ENCODE measurements around the gene M1AP.

M1AP gene

DNA sequence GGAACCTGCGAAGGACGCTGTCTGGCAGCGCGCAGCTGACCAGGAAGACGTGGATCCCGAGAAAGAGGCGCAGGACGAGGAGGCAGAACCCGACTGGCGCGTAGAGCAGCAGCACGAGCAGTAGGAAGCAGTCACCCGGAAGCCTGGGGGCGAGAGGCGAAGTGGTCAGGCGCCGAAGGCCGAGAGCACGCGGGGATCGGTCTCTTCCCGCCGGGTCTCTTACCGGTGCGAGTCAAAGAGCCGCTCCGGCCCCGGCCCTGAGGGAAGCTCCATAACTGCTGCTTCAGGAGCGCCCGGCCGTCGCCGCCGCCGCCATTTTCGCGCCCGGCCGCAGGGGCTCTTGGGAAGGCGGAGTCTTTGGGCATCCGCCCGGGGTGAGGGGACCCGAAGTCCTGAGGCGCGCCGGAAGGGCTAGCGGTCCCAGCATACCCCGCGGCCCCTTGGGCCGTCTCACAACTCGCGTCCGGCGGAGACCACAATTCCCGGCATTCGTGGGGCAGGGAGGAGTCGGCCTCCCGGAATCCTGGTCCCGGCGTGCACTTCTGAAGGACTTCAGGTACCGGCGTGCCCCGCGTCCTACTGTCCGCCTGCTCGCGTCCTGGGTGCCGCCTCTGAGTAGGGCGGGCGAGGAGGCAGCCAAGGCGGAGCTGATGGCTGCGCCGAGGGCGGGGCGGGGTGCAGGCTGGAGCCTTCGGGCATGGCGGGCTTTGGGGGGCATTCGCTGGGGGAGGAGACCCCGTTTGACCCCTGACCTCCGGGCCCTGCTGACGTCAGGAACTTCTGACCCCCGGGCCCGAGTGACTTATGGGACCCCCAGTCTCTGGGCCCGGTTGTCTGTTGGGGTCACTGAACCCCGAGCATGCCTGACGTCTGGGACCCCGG, 118.5 kb downstream of the M1AP start, which contains the start of the genes AUP1 and HTRA2:
TSS of gene AUP1 (minus strand) at position 350 of the 882 bp plus-strand sequence. CDS start at position 273, 77 bp downstream.
TSS of gene HTRA2 (plus strand) at position 577 of the 882 bp plus-strand sequence. CDS start at position 651, 74 bp downstream.
- TF ChIP-seq, protein P1, sequence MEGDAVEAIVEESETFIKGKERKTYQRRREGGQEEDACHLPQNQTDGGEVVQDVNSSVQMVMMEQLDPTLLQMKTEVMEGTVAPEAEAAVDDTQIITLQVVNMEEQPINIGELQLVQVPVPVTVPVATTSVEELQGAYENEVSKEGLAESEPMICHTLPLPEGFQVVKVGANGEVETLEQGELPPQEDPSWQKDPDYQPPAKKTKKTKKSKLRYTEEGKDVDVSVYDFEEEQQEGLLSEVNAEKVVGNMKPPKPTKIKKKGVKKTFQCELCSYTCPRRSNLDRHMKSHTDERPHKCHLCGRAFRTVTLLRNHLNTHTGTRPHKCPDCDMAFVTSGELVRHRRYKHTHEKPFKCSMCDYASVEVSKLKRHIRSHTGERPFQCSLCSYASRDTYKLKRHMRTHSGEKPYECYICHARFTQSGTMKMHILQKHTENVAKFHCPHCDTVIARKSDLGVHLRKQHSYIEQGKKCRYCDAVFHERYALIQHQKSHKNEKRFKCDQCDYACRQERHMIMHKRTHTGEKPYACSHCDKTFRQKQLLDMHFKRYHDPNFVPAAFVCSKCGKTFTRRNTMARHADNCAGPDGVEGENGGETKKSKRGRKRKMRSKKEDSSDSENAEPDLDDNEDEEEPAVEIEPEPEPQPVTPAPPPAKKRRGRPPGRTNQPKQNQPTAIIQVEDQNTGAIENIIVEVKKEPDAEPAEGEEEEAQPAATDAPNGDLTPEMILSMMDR (IDR thresholded peaks at IDR 0.05) = no peak

GRCh38 chr2:74528600-74529356, 119.4 kb downstream of the M1AP start:
- TF ChIP-seq, protein P1 (IDR thresholded peaks at IDR 0.05) = no peak

DNA sequence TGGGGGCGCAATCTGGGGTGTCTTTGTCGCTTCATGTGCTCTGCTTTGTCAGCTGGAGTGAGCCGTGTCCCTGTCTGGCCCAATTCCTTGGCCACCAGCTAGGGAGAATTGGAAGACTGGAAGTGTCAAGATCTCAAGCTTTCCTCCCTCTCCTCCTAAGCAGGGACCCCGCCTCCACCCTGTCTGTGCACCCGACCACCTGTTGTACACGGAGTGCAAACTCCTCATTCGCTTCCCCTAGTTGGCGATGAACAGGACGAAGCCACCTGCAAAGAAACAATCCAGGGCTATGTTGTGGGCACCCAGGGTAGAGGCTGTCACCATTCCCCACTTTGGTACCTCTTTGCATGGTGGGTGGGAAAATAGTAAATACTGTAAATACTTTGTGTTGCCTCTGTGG, 120.4 kb downstream of the M1AP start:
- TF ChIP-seq, protein P1 (IDR thresholded peaks at IDR 0.05) = no peak

GRCh38 chr2:74526649-74527230, 121.4 kb downstream of the M1AP start:
- TF ChIP-seq, protein P1 (IDR thresholded peaks at IDR 0.05) = no peak

- TF ChIP-seq, protein P1 (IDR thresholded peaks at IDR 0.05) = no peak
These were observed 122.1 kb downstream of the M1AP start, which contains the start of gene DQX1 for GRCh38 chr2:74525717-74526648. Gene DQX1, minus strand, starts transcription at chr2:74526231. Its CDS starts 502 bp downstream, at chr2:74525729.

DNA sequence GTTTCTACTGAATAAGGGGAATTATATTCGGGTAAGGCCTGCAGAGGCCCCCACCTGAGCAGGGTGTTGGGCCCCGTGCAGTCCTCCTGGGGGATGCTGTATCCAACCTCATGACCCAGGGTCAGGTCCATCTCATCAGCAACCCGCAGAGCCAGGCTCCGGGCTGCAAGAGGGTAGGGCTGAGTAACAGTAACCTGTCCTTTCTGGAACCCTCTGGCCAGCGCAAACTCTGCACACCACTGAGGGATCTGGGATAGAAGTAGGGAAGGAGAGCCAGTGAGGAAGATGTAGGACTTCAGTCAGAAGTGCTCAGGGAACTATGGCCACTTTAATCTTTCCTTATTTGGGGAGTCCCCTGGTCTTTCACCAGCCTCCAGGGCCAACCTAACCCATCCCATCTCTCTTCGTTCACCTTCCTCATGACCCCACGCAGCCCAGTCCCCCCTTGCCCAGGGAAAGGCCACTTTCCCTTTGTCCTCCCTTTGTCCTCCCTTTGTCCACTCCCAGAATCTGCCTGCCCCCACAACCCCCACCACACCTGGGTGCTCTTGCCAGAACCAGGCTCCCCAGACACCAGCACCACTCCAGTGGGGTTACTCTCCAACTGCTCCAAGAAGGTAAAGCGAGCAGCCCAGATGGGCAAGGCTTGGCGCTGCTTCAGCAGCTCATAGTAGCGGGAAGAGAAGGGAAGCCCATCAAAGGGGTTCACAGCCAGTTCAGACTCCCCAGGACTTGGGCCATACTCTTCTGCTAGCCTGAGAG, 123.0 kb downstream of the M1AP start:
- TF ChIP-seq, protein P1 (IDR thresholded peaks at IDR 0.05) = no peak

All from LNCAP (cell line).